Measurements from ENCODE around the gene STARD9. TPM values are rescaled to one million over a fixed set of nuclear protein-coding genes. Genes with fewer than 3 reads are reported as not detected.

The STARD9 gene
- total and polyA plus RNA-seq, 4 donors, result 2.4 to 27.6 (median 10.8) TPM

- TF ChIP-seq CTCF (IDR thresholded peaks at IDR 0.05; ENCODE audit: control extremely low read depth, extremely low read depth), result no peak
- no peak overlapping the region for H3K9ac ChIP-seq (ENCODE audit: insufficient read depth in 1 of 2, low read length in 2 of 2)
- ATAC-seq (ENCODE audit: insufficient read depth, low FRiP score) (no peak), DNase-seq (no peak)
- no peak overlapping the region for H3K27ac ChIP-seq (ENCODE audit: low read depth in 1 of 2, low read length in 1 of 2)
- peaks cover 0 to 2% (median 0%) of the 10 kb centered on the region in 4 donors for H3K9me3 ChIP-seq (ENCODE audit: control insufficient read depth in 4 of 4, insufficient read depth in 3 of 4, low read length in 3 of 4)
- H3K36me3 ChIP-seq (ENCODE audit: control insufficient read depth in 4 of 4, insufficient read depth in 4 of 4, low read length in 4 of 4), result no peaks in the 10 kb centered on the region
- H3K4me3 ChIP-seq, result no peak overlapping the region
- 96 to 98% methylated on average over 5 of the region's 5 CpGs for WGBS, 2 donors
- H3K27me3 ChIP-seq (ENCODE audit: control insufficient read depth in 3 of 3, insufficient read depth in 3 of 3, low read length in 2 of 3), result no peaks in the 10 kb centered on the region
- H3K4me1 ChIP-seq (ENCODE audit: control insufficient read depth in 5 of 5, insufficient read depth in 5 of 5, low read length in 5 of 5), result no peaks in the 10 kb centered on the region
Observed at GRCh38 chr15:42705336-42705735, 129.9 kb downstream of the STARD9 start.

GRCh38 chr15:42707068-42707467 is 131.7 kb downstream of the STARD9 start:
- 71 to 88% methylated on average over 2 of the region's 2 CpGs for WGBS, 2 donors
- H3K9me3 ChIP-seq (ENCODE audit: control insufficient read depth in 4 of 4, insufficient read depth in 3 of 4, low read length in 3 of 4), result no peaks in the 10 kb centered on the region
- DNase-seq (no peak), ATAC-seq (ENCODE audit: insufficient read depth, low FRiP score) (peak; percentile 34)
- no peaks in the 10 kb centered on the region for H3K4me1 ChIP-seq (ENCODE audit: control insufficient read depth in 5 of 5, insufficient read depth in 5 of 5, low read length in 5 of 5)
- no peak overlapping the region for H3K27ac ChIP-seq (ENCODE audit: low read depth in 1 of 2, low read length in 1 of 2)
- H3K4me3 ChIP-seq, result no peak overlapping the region
- TF ChIP-seq CTCF (IDR thresholded peaks at IDR 0.05; ENCODE audit: control extremely low read depth, extremely low read depth), result no peak
- H3K27me3 ChIP-seq (ENCODE audit: control insufficient read depth in 3 of 3, insufficient read depth in 3 of 3, low read length in 2 of 3), result no peaks in the 10 kb centered on the region
- no peaks in the 10 kb centered on the region for H3K36me3 ChIP-seq (ENCODE audit: control insufficient read depth in 4 of 4, insufficient read depth in 4 of 4, low read length in 4 of 4)
- H3K9ac ChIP-seq (ENCODE audit: insufficient read depth in 1 of 2, low read length in 2 of 2), result no peak overlapping the region

GRCh38 chr15:42707873-42708544 is 132.6 kb downstream of the STARD9 start:
- WGBS, 2 donors, result 70 to 75% methylated on average over 3 of the region's 3 CpGs
- H3K36me3 ChIP-seq (ENCODE audit: control insufficient read depth in 4 of 4, insufficient read depth in 4 of 4, low read length in 4 of 4), result no peaks in the 10 kb centered on the region

More at GRCh38 chr15:42707873-42708544, 132.6 kb downstream of the STARD9 start:
- Histone ChIP-seq H3K27ac (ENCODE audit: low read depth in 1 of 2, low read length in 1 of 2) (no peak overlapping the region), H3K27me3 (ENCODE audit: control insufficient read depth in 3 of 3, insufficient read depth in 3 of 3, low read length in 2 of 3) (no peaks in the 10 kb centered on the region), H3K9ac (ENCODE audit: insufficient read depth in 1 of 2, low read length in 2 of 2) (no peak overlapping the region), H3K9me3 (ENCODE audit: control insufficient read depth in 4 of 4, insufficient read depth in 3 of 4, low read length in 3 of 4) (no peaks in the 10 kb centered on the region), H3K4me3 (no peak overlapping the region), H3K4me1 (ENCODE audit: control insufficient read depth in 5 of 5, insufficient read depth in 5 of 5, low read length in 5 of 5) (no peaks in the 10 kb centered on the region)
- no peak for TF ChIP-seq CTCF (IDR thresholded peaks at IDR 0.05; ENCODE audit: control extremely low read depth, extremely low read depth)
- ATAC-seq (ENCODE audit: insufficient read depth, low FRiP score), result no peak
- DNase-seq, result no peak

All from lung (tissue), 12 donors.